ENCODE results near the gene HMG20B. TPM values are rescaled to one million over a fixed set of nuclear protein-coding genes. Genes with fewer than 3 reads are reported as not detected.
A peak's percentile ranks its signal among the peaks of the same experiment; 100 is the strongest.

HMG20B gene
- total RNA-seq, 4 donors from 2014 or later = 93.3 to 160 (median 105) TPM

- H3K36me3 ChIP-seq = no peaks in the 10 kb centered on the region
- peak in 1 of 2 donors; percentile 27 for DNase-seq
- H3K27me3 ChIP-seq = no peaks in the 10 kb centered on the region
- H3K27ac ChIP-seq = peak overlapping the region in 2 of 3 donors; percentile 53 to 63
- WGBS, 2 donors = 0% methylated on average over 18 to 25 of the region's 60 CpGs
- H3K4me1 ChIP-seq = peaks cover 19 to 20% of the 10 kb centered on the region in 2 donors
- H3K9me3 ChIP-seq = no peaks in the 10 kb centered on the region
- TF ChIP-seq POLR2A (IDR thresholded peaks at IDR 0.05) = no peak
- no peak for TF ChIP-seq CTCF (IDR thresholded peaks at IDR 0.05)
- intact Hi-C loops (cut with DNase I) = loop anchor here (2.0 to 5.0 kb wide), 2 partner anchors 17 to 54 kb away; partner anchors contain the start of genes CACTIN and MFSD12
- H3K4me3 ChIP-seq (replicated peaks in 1 of 3) = peak overlapping the region; percentile 83 to 95 (median 85)
Observed at GRCh38 chr19:3573162-3573857, 566 bp downstream of the HMG20B start.

- no peaks in the 10 kb centered on the region for H3K36me3 ChIP-seq
- no peak for TF ChIP-seq POLR2A (IDR thresholded peaks at IDR 0.05)
- TF ChIP-seq CTCF (IDR thresholded peaks at IDR 0.05) = no peak
- H3K27ac ChIP-seq = peak overlapping the region in 1 of 3 donors; percentile 53
- WGBS, 2 donors = 63 to 66% methylated on average over 41 to 47 of the region's 55 CpGs
- no peaks in the 10 kb centered on the region for H3K27me3 ChIP-seq
- no peaks in the 10 kb centered on the region for H3K9me3 ChIP-seq
- H3K4me1 ChIP-seq = peaks cover 19 to 20% of the 10 kb centered on the region in 2 donors
- DNase-seq = peak; percentile 76 to 77
- intact Hi-C loops (cut with DNase I) = loop anchor here (2.0 to 5.0 kb wide), 2 partner anchors 17 to 53 kb away; partner anchors contain the start of genes CACTIN and MFSD12
- H3K4me3 ChIP-seq (replicated peaks in 1 of 3) = peak overlapping the region in 1 of 3 donors; percentile 85
Observed at GRCh38 chr19:3573858-3574637, 1.3 kb downstream of the HMG20B start.

- H3K27ac ChIP-seq = no peak overlapping the region
- H3K9me3 ChIP-seq = no peaks in the 10 kb centered on the region
- H3K4me3 ChIP-seq (replicated peaks in 1 of 3) = no peak overlapping the region
- H3K36me3 ChIP-seq = no peaks in the 10 kb centered on the region
- intact Hi-C loops (cut with DNase I) = no loop called here
- DNase-seq = no peak
- TF ChIP-seq POLR2A (IDR thresholded peaks at IDR 0.05) (no peak), CTCF (IDR thresholded peaks at IDR 0.05) (no peak)
- 94 to 95% methylated on average over 19 of the region's 19 CpGs for WGBS, 2 donors
- H3K4me1 ChIP-seq = peaks cover 19 to 20% of the 10 kb centered on the region in 2 donors
- no peaks in the 10 kb centered on the region for H3K27me3 ChIP-seq
Observed at GRCh38 chr19:3575260-3575741, 2.6 kb downstream of the HMG20B start.

GRCh38 chr19:3575949-3576673 lies 3.4 kb downstream of the HMG20B start:
- 83 to 85% methylated on average over 22 to 25 of the region's 29 CpGs for WGBS, 2 donors
- H3K36me3 ChIP-seq = no peaks in the 10 kb centered on the region
- H3K27me3 ChIP-seq = no peaks in the 10 kb centered on the region
- peaks cover 19 to 20% of the 10 kb centered on the region in 2 donors for H3K4me1 ChIP-seq
- H3K9me3 ChIP-seq = no peaks in the 10 kb centered on the region
- H3K27ac ChIP-seq = no peak overlapping the region
- H3K4me3 ChIP-seq (replicated peaks in 1 of 3) = no peak overlapping the region
- TF ChIP-seq CTCF (IDR thresholded peaks at IDR 0.05) (no peak), POLR2A (IDR thresholded peaks at IDR 0.05) (no peak)
- intact Hi-C loops (cut with DNase I) = no loop called here
- no peak for DNase-seq
